Measurements from ENCODE around the gene ZBTB42.

GRCh38 chr14:104786091-104786586 is 14.8 kb upstream of the ZBTB42 start:
- TF ChIP-seq ZZZ3 (CRISPR knock-in tag; IDR thresholded peaks at IDR 0.05; ENCODE audit: borderline replicate concordance) (no peak), RAD21 (CRISPR knock-in tag; IDR thresholded peaks at IDR 0.05) (no peak), ZNF33A (CRISPR knock-in tag; IDR thresholded peaks at IDR 0.05; ENCODE audit: borderline replicate concordance) (no peak), EZH2 (conservative IDR thresholded peaks at IDR 0.05; ENCODE audit: low read depth, low read length) (no peak), UBTF (CRISPR knock-in tag; IDR thresholded peaks at IDR 0.05) (no peak), RARA (CRISPR knock-in tag; IDR thresholded peaks at IDR 0.05) (no peak), CTCF (CRISPR knock-in tag; IDR thresholded peaks at IDR 0.05) (no peak)

Data from HepG2 (cell line).